Nephron progenitor cell (in vitro differentiated cells): Measurements from ENCODE around the gene ALDH8A1.

Experiments used
- DNase-seq: peaks from one replicate; pipeline ENCODE4 v3.0.0; 2021
- H3K27ac Mint-ChIP-seq: 2 replicates; pipeline ENCODE4 v1.8.0; 2021; ENCODE audit warnings: mild to moderate bottlenecking, moderate library complexity, mixed read lengths
- H3K27me3 Mint-ChIP-seq: 2 replicates; pipeline ENCODE4 v1.8.0; 2021; ENCODE audit warnings: mild to moderate bottlenecking, low read depth, mixed read lengths; ENCODE audit not compliant: poor library complexity
- H3K36me3 Mint-ChIP-seq: 2 replicates; pipeline ENCODE4 v1.8.0; 2021; ENCODE audit warnings: low read depth, mixed read lengths
- H3K4me1 Mint-ChIP-seq: 2 replicates; pipeline ENCODE4 v1.8.0; 2021; ENCODE audit warnings: mixed read lengths
- H3K4me3 Mint-ChIP-seq: 2 replicates; pipeline ENCODE4 v1.8.0; 2021; ENCODE audit warnings: mild to moderate bottlenecking, moderate library complexity, mixed read lengths
- H3K9me3 Mint-ChIP-seq: 2 replicates; pipeline ENCODE4 v1.8.0; 2021; ENCODE audit warnings: mild to moderate bottlenecking, moderate library complexity, mixed read lengths
- CTCF ChIP-seq: fragments of 200-600 bp; sonication (generic); IDR thresholded peaks from 2 replicates; pipeline ENCODE4 v1.5.0; 2021; ENCODE audit warnings: antibody characterized with exemption

The ALDH8A1 gene

GRCh38 chr6:134992155-134992554 is 42.3 kb upstream of the ALDH8A1 start:
- H3K27me3 Mint-ChIP-seq = no peaks in the 10 kb centered on the region
- TF ChIP-seq CTCF = no peak
- no peak overlapping the region for H3K27ac Mint-ChIP-seq
- H3K36me3 Mint-ChIP-seq = peaks cover 18% of the 10 kb centered on the region
- H3K4me3 Mint-ChIP-seq = no peak overlapping the region
- DNase-seq = no peak
- H3K4me1 Mint-ChIP-seq = no peaks in the 10 kb centered on the region
- H3K9me3 Mint-ChIP-seq = no peaks in the 10 kb centered on the region

GRCh38 chr6:134990262-134990661 is 40.4 kb upstream of the ALDH8A1 start:
- H3K27me3 Mint-ChIP-seq = no peaks in the 10 kb centered on the region
- H3K9me3 Mint-ChIP-seq = no peaks in the 10 kb centered on the region
- no peak for TF ChIP-seq CTCF
- DNase-seq = no peak
- peaks cover 12% of the 10 kb centered on the region for H3K36me3 Mint-ChIP-seq
- no peak overlapping the region for H3K4me3 Mint-ChIP-seq
- no peaks in the 10 kb centered on the region for H3K4me1 Mint-ChIP-seq
- no peak overlapping the region for H3K27ac Mint-ChIP-seq

- H3K36me3 Mint-ChIP-seq = peaks cover 36% of the 10 kb centered on the region
- H3K27ac Mint-ChIP-seq = peak overlapping the region; percentile 67
- no peak for DNase-seq
- TF ChIP-seq CTCF = no peak
- H3K27me3 Mint-ChIP-seq = peaks cover 3% of the 10 kb centered on the region
- H3K4me3 Mint-ChIP-seq = no peak overlapping the region
- no peaks in the 10 kb centered on the region for H3K9me3 Mint-ChIP-seq
- H3K4me1 Mint-ChIP-seq = no peaks in the 10 kb centered on the region
Observed at GRCh38 chr6:134984821-134985220, 34.9 kb upstream of the ALDH8A1 start.

GRCh38 chr6:134983823-134984222 is 33.9 kb upstream of the ALDH8A1 start:
- no peak for TF ChIP-seq CTCF
- no peaks in the 10 kb centered on the region for H3K9me3 Mint-ChIP-seq
- H3K27ac Mint-ChIP-seq = peak overlapping the region; percentile 20
- peaks cover 3% of the 10 kb centered on the region for H3K27me3 Mint-ChIP-seq
- H3K36me3 Mint-ChIP-seq = peaks cover 41% of the 10 kb centered on the region
- DNase-seq = no peak
- H3K4me1 Mint-ChIP-seq = no peaks in the 10 kb centered on the region
- no peak overlapping the region for H3K4me3 Mint-ChIP-seq

- no peak for TF ChIP-seq CTCF
- Mint-ChIP-seq H3K27ac (no peak overlapping the region), H3K9me3 (no peaks in the 10 kb centered on the region), H3K4me3 (no peak overlapping the region), H3K27me3 (peaks cover 3% of the 10 kb centered on the region), H3K4me1 (no peaks in the 10 kb centered on the region), H3K36me3 (peaks cover 37% of the 10 kb centered on the region)
- DNase-seq = no peak
Observed at GRCh38 chr6:134982161-134982560, 32.3 kb upstream of the ALDH8A1 start.

- Mint-ChIP-seq H3K4me3 (no peak overlapping the region), H3K27ac (no peak overlapping the region), H3K36me3 (peaks cover 48% of the 10 kb centered on the region), H3K9me3 (no peaks in the 10 kb centered on the region), H3K4me1 (no peaks in the 10 kb centered on the region), H3K27me3 (peaks cover 3% of the 10 kb centered on the region)
- no peak for DNase-seq
- TF ChIP-seq CTCF = no peak
Observed at GRCh38 chr6:134980846-134981245, 30.9 kb upstream of the ALDH8A1 start.
